ACHN (cell line): ENCODE data around the gene USP36.
"Not testable (repeated sequence)": the region's sequence is repeated elsewhere in the genome, so short reads cannot be mapped to it uniquely, and the experiment has no call there.

Source experiments
- DNase-seq: peaks from one replicate; pipeline ENCODE4 v3.0.0-alpha.2; 2015
- in situ Hi-C: cut with HindIII; loops from 2 replicates; pipeline ENCODE4 v1.10.0; 2017; ENCODE audit warnings: low sequenced_read_pairs, low pct_ligation_motif_present, low pct_unique_long_range_greater_than_20kb

Gene USP36

GRCh38 chr17:78761789-78762406, 78.7 kb downstream of the USP36 start:
- no peak for DNase-seq
- in situ Hi-C loops, result no loop called here

DNA sequence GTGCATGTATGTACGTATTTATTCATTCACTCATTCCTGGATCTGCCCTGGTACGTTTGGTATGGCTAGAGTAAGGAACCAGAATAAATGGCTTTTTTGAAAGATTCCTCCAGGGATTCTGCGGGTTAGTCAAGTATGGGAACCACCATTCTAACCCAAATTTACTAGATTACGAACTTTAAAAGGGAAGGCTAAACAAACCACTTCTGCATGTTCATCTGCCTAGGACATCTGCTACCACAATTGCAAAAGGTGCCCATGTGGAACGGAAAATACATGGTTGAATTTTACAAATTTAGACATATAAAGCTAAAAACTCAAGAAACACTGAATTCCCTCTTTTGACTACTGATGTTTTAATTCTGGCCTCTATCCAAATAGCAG, 80.7 kb downstream of the USP36 start:
- no peak for DNase-seq
- in situ Hi-C loops, result no loop called here

DNA sequence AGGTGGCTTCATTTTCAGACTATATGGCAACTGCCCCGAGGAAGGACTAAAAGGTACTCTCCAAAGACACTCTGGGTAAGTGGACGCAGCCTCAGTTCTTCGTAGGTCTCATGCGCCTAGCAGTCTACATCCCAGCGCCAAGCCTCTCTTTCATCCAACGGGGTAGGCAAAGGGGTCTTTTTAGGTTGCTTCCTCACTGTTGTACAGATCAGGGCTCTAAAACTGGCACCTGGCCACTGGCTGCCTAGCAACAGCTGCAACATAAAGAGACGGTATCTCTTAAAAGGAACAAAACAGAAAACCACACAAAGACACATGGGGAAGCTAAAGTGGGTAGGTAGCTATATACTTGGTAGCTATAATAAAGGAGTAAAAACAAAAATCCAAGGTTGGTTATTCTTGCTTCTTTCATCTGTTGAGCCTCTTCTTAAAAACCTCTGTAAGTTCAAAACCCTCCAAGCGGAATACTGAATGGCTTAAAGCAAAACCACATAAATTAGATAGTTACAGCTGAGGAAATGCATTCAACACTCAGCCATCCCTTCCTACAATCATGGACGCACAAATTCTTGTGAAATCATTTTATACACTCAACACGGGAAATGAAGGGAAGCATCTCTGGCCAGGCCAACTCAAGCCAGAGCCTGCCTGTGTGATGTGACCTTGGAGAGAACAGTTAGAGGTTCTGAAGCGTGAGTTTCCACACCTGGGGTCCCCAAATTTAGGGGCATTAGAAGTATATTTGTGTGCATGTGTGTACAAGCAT, 81.2 kb downstream of the USP36 start:
- in situ Hi-C loops, result no loop called here
- no peak for DNase-seq

- in situ Hi-C loops, result no loop called here
- no peak for DNase-seq
Measured at GRCh38 chr17:78753316-78754250, 87.0 kb downstream of the USP36 start.

- DNase-seq, result no peak
- in situ Hi-C loops, result no loop called here
Measured at GRCh38 chr17:78751447-78752161, 89.0 kb downstream of the USP36 start.

DNA sequence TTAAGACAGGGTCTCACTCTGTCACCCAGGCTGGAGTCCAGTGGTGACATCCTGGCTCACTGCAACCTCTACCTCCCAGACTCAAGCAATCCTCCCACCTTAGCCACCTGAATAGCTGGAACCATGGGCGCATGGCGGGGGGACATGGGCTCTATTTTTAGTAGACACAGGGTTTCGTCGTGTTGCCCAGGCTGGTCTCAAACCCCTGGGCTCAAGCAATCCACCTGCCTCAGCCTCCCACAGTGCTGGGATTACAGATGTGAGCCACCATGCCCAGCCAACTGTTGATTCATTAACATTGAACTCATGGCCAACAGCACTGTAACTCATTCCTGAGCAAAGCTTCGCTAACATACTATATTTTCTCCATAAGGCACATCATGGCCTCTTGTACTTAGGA, 89.6 kb downstream of the USP36 start:
- DNase-seq, in situ Hi-C loops: not testable (repeated sequence)

DNA sequence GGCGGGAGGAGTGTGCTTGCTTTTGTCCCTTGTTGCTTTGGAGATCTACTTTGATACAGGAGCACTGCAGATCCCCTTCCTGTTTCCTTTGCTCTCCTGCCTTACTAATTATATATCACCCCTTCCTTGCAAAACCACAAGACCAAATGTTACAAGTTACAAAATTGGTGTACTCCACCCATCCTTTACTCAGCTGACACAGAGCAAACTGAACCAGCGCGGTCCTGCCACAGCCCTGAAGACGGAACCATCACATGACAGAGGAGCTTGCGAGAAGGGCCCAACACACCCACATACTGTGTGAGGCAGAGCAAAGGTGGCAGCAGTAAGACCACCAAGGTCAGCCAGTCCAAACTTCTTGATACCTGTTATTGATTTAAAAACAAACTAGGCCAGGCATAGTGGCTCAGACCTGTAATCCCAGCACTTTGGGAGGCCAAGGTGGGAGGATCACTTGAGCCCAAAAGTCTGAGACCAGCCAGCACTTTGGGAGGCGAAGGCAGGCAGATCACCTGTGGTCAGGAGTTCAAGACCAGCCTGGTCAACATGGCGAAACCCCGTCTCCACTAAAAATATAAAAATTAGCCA, 91.8 kb downstream of the USP36 start:
- in situ Hi-C loops, result no loop called here
- DNase-seq, result no peak

- in situ Hi-C loops, result no loop called here
- no peak for DNase-seq
Measured at GRCh38 chr17:78748048-78748729, 92.4 kb downstream of the USP36 start.

DNA sequence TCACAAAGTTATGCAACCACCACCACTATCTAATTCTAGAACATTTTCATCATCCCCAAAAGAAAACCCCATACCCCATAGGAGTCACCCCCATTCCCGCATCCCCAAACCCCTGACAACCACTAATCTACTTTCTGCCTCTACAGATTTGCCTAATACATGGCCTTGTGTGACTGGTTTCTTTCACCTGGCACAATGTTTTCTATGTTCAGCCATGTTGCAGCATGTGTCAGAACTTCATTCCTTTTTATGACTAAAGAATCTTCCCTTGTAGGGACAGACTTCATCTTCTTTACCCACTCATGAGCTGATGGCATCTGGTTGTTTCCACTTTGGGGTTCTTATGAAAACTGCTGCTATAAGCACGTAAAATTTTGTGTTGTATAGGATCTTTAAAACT, 93.1 kb downstream of the USP36 start:
- DNase-seq, result no peak
- in situ Hi-C loops, result no loop called here

DNA sequence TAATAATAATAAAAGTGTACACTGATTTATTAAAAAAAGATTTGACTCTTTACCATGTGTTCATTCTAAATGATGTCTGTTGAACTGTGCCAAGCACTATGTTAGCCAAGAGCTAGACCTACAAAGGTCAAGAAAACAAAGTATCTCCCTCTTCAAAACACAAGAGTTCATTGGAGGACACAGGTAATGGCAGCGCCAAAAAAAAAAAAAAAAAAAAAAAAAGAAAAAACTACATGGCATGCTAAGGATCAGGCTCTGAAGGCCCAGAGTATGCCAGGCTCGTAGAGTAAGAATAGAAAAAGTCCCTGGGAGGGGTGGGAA, 93.7 kb downstream of the USP36 start:
- no peak for DNase-seq
- in situ Hi-C loops, result no loop called here

DNA sequence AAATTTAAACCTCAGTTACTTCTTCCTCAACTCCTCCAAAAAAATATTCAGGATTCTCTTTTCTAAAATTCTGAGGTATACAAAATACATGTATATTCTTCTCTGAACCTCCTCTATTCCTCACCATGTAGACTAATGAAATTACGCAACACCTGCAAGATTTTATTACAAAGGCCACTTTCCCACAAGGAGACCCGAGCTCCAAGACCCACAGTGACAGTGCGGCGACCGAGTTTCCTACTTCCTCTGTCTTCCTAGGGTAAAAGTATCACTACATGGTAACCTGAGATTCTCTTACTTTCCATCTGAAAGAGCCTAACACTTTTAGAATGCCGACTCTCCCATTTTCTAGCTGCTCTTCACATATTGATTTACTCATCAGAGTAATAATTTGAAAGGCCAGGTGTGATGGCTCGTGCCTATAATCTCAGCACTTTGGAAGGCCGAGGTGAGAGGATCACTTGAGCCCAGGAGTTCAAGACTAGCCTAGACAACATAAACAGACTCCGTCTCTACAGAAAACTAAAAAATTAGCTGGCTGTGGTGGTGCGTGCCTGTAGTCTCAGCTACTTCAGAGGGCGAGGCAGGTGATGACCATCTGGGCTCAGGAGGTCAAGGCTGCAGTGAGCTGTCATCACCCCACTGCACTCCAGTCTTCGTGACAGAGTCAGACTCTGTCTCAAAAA, 94.2 kb downstream of the USP36 start:
- in situ Hi-C loops, result no loop called here
- DNase-seq, result no peak
